ENCODE results near the gene TBL3.
A peak's percentile ranks its signal among the peaks of the same experiment; 100 is the strongest.
"Not testable (repeated sequence)": the region's sequence is repeated elsewhere in the genome, so short reads cannot be mapped to it uniquely, and the experiment has no call there.

The TBL3 gene

DNA sequence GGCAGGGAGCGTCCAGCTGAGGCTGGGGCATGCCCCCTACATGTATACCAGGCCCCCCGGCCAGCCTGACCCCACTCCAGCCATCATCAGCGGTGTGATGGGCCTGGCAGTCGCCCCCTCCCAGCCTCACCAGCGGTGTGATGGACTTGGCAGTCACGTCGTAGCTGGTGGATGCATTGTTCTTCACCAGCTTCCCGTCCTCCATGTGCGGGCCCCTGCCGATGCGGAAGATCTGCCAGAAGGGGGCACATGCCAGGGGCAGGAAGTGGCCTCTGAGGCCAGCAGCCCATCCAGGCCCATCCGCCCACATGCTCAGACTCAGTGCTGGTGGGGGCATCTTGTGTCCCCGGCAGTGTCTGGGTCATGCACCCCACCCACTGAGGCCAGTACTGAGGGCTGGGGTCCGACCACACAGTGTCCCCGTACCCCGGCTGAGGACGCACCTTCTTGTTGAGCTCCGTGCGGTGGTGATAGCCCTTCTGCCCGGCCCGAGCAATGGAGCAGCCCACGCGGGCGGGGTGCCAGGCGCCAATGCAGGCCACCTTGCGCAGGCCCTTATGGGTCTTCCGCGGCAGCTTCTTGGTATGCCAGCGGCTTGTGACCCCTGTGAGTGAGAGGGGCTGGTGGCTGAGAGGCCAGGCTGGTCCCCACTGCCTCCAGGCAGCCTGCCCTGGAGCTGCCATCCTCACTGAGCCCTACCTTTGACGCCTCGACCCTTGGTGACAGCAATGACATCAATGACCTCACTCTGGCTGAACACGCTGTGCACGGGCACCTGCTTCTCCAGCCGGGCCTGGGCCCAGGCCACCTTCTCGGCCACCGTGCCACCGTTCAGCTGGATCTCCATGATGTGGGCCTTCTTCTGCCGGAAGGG lies 25.1 kb upstream of the TBL3 start:
- Mint-ChIP-seq H3K27me3 (ENCODE audit: low read depth) (no peaks in the 10 kb centered on the region), H3K27ac (no peak overlapping the region), H3K4me1 (peaks cover under 1% of the 10 kb centered on the region), H3K9me3 (no peaks in the 10 kb centered on the region), H3K36me3 (ENCODE audit: low read depth) (no peaks in the 10 kb centered on the region), H3K4me3 (no peak overlapping the region)
- TF ChIP-seq CTCF (IDR thresholded peaks at IDR 0.05; ENCODE audit: unreplicated experiment in 3 of 3) = no peak

GRCh38 chr16:1947369-1947670 lies 24.5 kb upstream of the TBL3 start:
- H3K27ac Mint-ChIP-seq = no peak overlapping the region
- H3K4me3 Mint-ChIP-seq = no peak overlapping the region
- H3K27me3 Mint-ChIP-seq (ENCODE audit: low read depth) = no peaks in the 10 kb centered on the region
- no peaks in the 10 kb centered on the region for H3K9me3 Mint-ChIP-seq
- no peaks in the 10 kb centered on the region for H3K4me1 Mint-ChIP-seq
- no peaks in the 10 kb centered on the region for H3K36me3 Mint-ChIP-seq (ENCODE audit: low read depth)
- no peak for TF ChIP-seq CTCF (IDR thresholded peaks at IDR 0.05; ENCODE audit: unreplicated experiment in 3 of 3)

GRCh38 chr16:1949507-1949906 lies 22.3 kb upstream of the TBL3 start:
- Mint-ChIP-seq H3K4me1 (no peaks in the 10 kb centered on the region), H3K27me3 (ENCODE audit: low read depth) (no peaks in the 10 kb centered on the region), H3K36me3 (ENCODE audit: low read depth) (no peaks in the 10 kb centered on the region), H3K27ac (no peak overlapping the region), H3K9me3 (no peaks in the 10 kb centered on the region), H3K4me3 (peak overlapping the region in 1 of 3 experiments; percentile 9)
- no peak for TF ChIP-seq CTCF (IDR thresholded peaks at IDR 0.05; ENCODE audit: unreplicated experiment in 3 of 3)

DNA sequence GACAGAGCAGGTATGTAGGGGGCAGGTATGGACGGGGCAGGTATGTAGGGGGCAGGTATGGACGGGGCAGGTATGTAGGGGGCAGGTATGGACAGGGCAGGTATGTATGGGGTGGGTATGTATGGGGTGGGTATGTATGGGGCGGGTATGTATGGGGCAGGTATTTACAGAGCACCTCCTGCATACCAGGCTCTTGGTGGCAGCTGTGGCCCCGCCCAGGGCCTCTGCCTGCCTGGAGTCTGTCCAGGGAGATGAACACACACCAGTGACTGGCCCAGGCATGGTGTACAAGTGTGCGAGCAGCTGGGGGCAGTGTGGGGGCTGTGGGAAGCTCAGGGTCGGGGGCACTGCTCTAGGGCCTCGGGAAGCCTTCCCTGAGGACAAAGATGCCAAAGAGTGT lies 21.8 kb upstream of the TBL3 start:
- H3K4me1 Mint-ChIP-seq = no peaks in the 10 kb centered on the region
- no peaks in the 10 kb centered on the region for H3K36me3 Mint-ChIP-seq (ENCODE audit: low read depth)
- no peak overlapping the region for H3K27ac Mint-ChIP-seq
- H3K9me3 Mint-ChIP-seq = no peaks in the 10 kb centered on the region
- TF ChIP-seq CTCF (IDR thresholded peaks at IDR 0.05; ENCODE audit: unreplicated experiment in 3 of 3) = no peak
- H3K4me3 Mint-ChIP-seq = no peak overlapping the region
- H3K27me3 Mint-ChIP-seq (ENCODE audit: low read depth) = no peaks in the 10 kb centered on the region

- no peak overlapping the region for H3K4me3 Mint-ChIP-seq
- TF ChIP-seq CTCF (IDR thresholded peaks at IDR 0.05; ENCODE audit: unreplicated experiment in 3 of 3) = no peak
These were observed 21.3 kb upstream of the TBL3 start for GRCh38 chr16:1950559-1950958.

DNA sequence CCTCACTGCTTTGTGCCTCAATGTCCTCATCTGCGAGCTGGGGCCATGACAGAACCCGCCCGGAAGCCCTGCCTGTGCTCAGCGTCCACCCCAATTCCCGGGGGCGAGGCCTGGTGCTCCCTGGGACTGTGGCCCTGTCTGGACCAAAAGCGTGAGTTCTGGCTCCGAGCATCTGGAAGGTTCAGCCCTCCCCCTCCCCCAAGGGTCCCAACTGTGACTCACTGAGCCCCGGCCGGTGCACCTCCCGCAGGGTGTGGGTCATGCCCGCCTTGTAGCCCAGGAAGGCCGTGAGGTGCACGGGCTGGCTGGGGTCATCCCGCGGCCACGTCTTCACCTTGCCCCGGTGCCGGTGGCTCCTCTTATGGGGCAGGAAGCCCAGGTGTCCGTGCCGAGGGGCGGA lies 18.1 kb upstream of the TBL3 start:
- H3K9me3 Mint-ChIP-seq = no peaks in the 10 kb centered on the region
- no peaks in the 10 kb centered on the region for H3K4me1 Mint-ChIP-seq
- H3K27ac Mint-ChIP-seq = no peak overlapping the region
- no peaks in the 10 kb centered on the region for H3K27me3 Mint-ChIP-seq (ENCODE audit: low read depth)
- no peaks in the 10 kb centered on the region for H3K36me3 Mint-ChIP-seq (ENCODE audit: low read depth)
- H3K4me3 Mint-ChIP-seq = no peak overlapping the region
- TF ChIP-seq CTCF (IDR thresholded peaks at IDR 0.05; ENCODE audit: unreplicated experiment in 3 of 3) = no peak

More at GRCh38 chr16:1950559-1950958, 21.3 kb upstream of the TBL3 start:
- H3K9me3 Mint-ChIP-seq = no peaks in the 10 kb centered on the region
- H3K27ac Mint-ChIP-seq = no peak overlapping the region
- no peaks in the 10 kb centered on the region for H3K4me1 Mint-ChIP-seq
- H3K27me3 Mint-ChIP-seq (ENCODE audit: low read depth) = no peaks in the 10 kb centered on the region
- H3K36me3 Mint-ChIP-seq (ENCODE audit: low read depth) = no peaks in the 10 kb centered on the region

- H3K9me3 Mint-ChIP-seq; H3K27me3 Mint-ChIP-seq (ENCODE audit: low read depth); H3K27ac Mint-ChIP-seq: not testable (repeated sequence)
- H3K36me3 Mint-ChIP-seq (ENCODE audit: low read depth) = peaks cover 16% of the 10 kb centered on the region
- H3K4me3 Mint-ChIP-seq = peak overlapping the region in 2 of 3 experiments; percentile 31 to 36
- peaks cover 13% of the 10 kb centered on the region for H3K4me1 Mint-ChIP-seq
These were observed 14.3 kb upstream of the TBL3 start for GRCh38 chr16:1957434-1958142.

DNA sequence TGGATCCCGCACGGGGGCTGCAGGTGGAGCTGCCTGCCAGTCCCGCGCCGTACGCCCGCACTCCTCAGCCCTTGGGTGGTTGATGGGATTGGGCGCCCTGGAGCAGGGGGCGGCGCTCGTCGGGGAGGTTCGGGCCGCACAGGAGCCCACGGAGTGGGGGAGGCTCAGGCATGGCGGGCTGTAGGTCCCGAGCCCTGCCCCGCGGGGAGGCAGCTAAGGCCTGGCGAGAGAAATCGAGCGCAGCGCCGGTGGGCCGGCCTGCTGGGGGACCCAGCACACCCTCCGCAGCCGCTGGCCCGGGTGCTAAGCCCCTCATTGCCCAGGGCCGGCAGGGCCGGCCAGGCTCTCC lies 13.7 kb upstream of the TBL3 start:
- H3K27ac Mint-ChIP-seq; H3K27me3 Mint-ChIP-seq (ENCODE audit: low read depth); H3K9me3 Mint-ChIP-seq: not testable (repeated sequence)
- H3K4me3 Mint-ChIP-seq = peak overlapping the region in 1 of 3 experiments; percentile 31
- H3K4me1 Mint-ChIP-seq = peaks cover 17% of the 10 kb centered on the region
- peaks cover 20% of the 10 kb centered on the region for H3K36me3 Mint-ChIP-seq (ENCODE audit: low read depth)
